ENCODE results near the gene APPL2. TPM values are rescaled to one million over a fixed set of nuclear protein-coding genes. Genes with fewer than 3 reads are reported as not detected.

Gene APPL2
- total RNA-seq, 4 donors from 2014 or later: 30.9 to 52.3 (median 35.2) TPM

- Histone ChIP-seq H3K27ac (no peak overlapping the region), H3K27me3 (no peaks in the 10 kb centered on the region), H3K4me1 (peaks cover 5 to 97% (median 11%) of the 10 kb centered on the region in 3 donors), H3K36me3 (peaks cover 0 to 85% (median 0%) of the 10 kb centered on the region in 3 donors), H3K4me3 (no peak overlapping the region), H3K9me3 (no peaks in the 10 kb centered on the region)
- TF ChIP-seq POLR2A (IDR thresholded peaks at IDR 0.05): no peak
- TF ChIP-seq, protein P1, sequence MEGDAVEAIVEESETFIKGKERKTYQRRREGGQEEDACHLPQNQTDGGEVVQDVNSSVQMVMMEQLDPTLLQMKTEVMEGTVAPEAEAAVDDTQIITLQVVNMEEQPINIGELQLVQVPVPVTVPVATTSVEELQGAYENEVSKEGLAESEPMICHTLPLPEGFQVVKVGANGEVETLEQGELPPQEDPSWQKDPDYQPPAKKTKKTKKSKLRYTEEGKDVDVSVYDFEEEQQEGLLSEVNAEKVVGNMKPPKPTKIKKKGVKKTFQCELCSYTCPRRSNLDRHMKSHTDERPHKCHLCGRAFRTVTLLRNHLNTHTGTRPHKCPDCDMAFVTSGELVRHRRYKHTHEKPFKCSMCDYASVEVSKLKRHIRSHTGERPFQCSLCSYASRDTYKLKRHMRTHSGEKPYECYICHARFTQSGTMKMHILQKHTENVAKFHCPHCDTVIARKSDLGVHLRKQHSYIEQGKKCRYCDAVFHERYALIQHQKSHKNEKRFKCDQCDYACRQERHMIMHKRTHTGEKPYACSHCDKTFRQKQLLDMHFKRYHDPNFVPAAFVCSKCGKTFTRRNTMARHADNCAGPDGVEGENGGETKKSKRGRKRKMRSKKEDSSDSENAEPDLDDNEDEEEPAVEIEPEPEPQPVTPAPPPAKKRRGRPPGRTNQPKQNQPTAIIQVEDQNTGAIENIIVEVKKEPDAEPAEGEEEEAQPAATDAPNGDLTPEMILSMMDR (IDR thresholded peaks at IDR 0.05): no peak
- intact Hi-C loops (cut with DNase I): no loop called here
- 85% methylated on average over 4 of the region's 4 CpGs for WGBS, 2 donors
- DNase-seq: no peak
Measured at GRCh38 chr12:105223352-105223845, 12.6 kb downstream of the APPL2 start.

DNA sequence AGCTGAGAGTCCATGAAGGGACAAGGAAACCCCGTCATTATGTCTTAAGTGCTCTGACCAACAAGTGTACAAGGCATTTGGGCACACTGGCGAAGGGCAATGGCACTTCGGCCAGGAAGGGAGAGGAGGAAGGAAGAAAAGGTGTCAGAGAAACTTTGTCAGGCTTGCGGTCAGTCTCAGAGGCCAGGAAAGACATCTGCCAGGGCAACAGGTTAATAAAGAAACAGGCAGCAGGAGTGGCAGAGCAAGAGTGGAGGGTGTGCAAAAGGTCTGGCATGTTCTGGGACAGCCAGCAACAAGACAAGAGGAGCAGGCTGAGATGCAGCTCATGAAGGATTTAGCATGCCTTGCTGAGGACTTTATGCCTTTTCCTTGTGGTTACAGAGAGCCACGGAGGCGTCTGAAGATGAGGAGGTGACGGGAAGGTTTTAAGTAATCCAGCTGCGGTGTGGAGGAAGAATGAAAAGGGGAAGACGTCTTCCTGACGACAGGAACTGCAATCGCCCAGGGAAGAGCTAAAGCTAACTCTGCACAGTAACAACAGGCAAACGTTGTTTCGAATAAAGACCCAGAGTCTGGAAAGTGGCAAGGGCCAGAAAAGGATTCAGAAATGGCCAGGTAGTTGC is 13.1 kb downstream of the APPL2 start:
- no peak for DNase-seq
- Histone ChIP-seq H3K36me3 (peaks cover 0 to 85% (median 0%) of the 10 kb centered on the region in 3 donors), H3K4me1 (peaks cover 5 to 97% (median 11%) of the 10 kb centered on the region in 3 donors), H3K4me3 (no peak overlapping the region), H3K9me3 (no peaks in the 10 kb centered on the region), H3K27me3 (no peaks in the 10 kb centered on the region), H3K27ac (no peak overlapping the region)
- no peak for TF ChIP-seq POLR2A (IDR thresholded peaks at IDR 0.05)
- TF ChIP-seq, protein P1 (IDR thresholded peaks at IDR 0.05): no peak
- intact Hi-C loops (cut with DNase I): no loop called here
- WGBS, 2 donors: 81 to 83% methylated on average over 13 of the region's 13 CpGs

DNA sequence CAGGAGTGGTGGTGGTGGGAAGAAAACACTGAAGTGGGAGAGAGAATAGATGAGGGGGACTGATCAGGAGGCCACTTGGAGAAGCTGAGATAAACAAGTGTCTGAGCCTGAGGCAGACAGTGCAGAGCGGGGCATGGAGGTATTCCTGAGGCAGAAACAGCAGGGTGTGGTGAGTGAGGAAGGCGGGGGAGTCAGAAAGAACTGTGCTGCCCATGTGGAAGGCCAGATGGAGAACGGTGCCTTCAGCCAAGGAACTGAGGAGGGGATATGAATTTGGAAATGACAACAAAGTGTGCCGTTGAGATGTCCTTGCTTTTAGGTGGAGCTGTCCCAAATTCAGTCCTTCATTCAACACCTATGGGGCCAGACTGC is 13.7 kb downstream of the APPL2 start:
- TF ChIP-seq, protein P1 (IDR thresholded peaks at IDR 0.05): no peak
- no peak for TF ChIP-seq POLR2A (IDR thresholded peaks at IDR 0.05)
- no peaks in the 10 kb centered on the region for H3K9me3 ChIP-seq
- DNase-seq: no peak
- intact Hi-C loops (cut with DNase I): no loop called here
- WGBS, 2 donors: 60 to 72% methylated on average over 4 of the region's 4 CpGs
- no peaks in the 10 kb centered on the region for H3K27me3 ChIP-seq
- H3K4me3 ChIP-seq: no peak overlapping the region
- no peak overlapping the region for H3K27ac ChIP-seq
- peaks cover 0 to 85% (median 4%) of the 10 kb centered on the region in 3 donors for H3K36me3 ChIP-seq
- peaks cover 5 to 94% (median 11%) of the 10 kb centered on the region in 3 donors for H3K4me1 ChIP-seq

GRCh38 chr12:105221583-105222283 is 14.2 kb downstream of the APPL2 start:
- intact Hi-C loops (cut with DNase I): no loop called here
- Histone ChIP-seq H3K4me1 (peaks cover 5 to 90% (median 11%) of the 10 kb centered on the region in 3 donors), H3K27me3 (no peaks in the 10 kb centered on the region), H3K4me3 (no peak overlapping the region), H3K36me3 (peaks cover 0 to 85% (median 8%) of the 10 kb centered on the region in 3 donors), H3K9me3 (no peaks in the 10 kb centered on the region), H3K27ac (peak overlapping the region in 1 of 4 donors; percentile 61)
- 87 to 92% methylated on average over 14 to 18 of the region's 19 CpGs for WGBS, 2 donors
- TF ChIP-seq, protein P1 (IDR thresholded peaks at IDR 0.05): no peak
- TF ChIP-seq POLR2A (IDR thresholded peaks at IDR 0.05): no peak
- no peak for DNase-seq

DNA sequence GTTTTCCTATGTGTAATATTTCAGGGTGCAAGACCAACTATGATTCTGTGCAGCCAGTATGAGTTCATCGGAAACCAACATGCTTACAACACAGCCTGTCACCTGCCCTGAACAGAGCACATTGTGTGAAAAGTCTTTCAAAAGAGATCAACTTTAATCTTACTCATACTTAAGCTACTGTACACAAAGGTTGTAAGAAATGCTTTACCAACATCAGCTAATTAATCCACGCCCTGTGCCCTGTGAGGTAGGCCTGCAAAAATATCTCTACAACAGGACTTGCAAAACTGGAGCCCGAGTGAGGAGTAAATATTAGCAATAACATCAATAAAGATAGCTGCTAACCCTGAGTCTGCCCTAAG is 15.1 kb downstream of the APPL2 start:
- Histone ChIP-seq H3K4me1 (peaks cover 5 to 82% (median 11%) of the 10 kb centered on the region in 3 donors), H3K4me3 (no peak overlapping the region), H3K27ac (peak overlapping the region in 2 of 4 donors; percentile 46 to 61), H3K9me3 (no peaks in the 10 kb centered on the region), H3K36me3 (peaks cover 0 to 85% (median 8%) of the 10 kb centered on the region in 3 donors), H3K27me3 (no peaks in the 10 kb centered on the region)
- intact Hi-C loops (cut with DNase I): no loop called here
- DNase-seq: no peak
- WGBS, 2 donors: 48 to 69% methylated on average over 3 of the region's 3 CpGs
- TF ChIP-seq POLR2A (IDR thresholded peaks at IDR 0.05): no peak
- TF ChIP-seq, protein P1 (IDR thresholded peaks at IDR 0.05): no peak

Measured in esophagus squamous epithelium (tissue), 5 donors.